Stimulated activated CD4-positive, alpha-beta T cell treated with anti-CD3 and anti-CD28 coated beads, Interleukin-12 subunit alpha, Interleukin-12 subunit beta, amount 100 ng/mL, for 48 hours (primary cell): Measurements from ENCODE around the gene SCAI.
"Not testable (repeated sequence)": the region's sequence is repeated elsewhere in the genome, so short reads cannot be mapped to it uniquely, and the experiment has no call there.

Source experiments
- DNase-seq, 3 donors: peaks; one replicate each; pipeline ENCODE4 v3.0.0-alpha.2; 2020; ENCODE audit warnings: low read depth in 2 of 3, low spot score in 1 of 3

The SCAI gene

GRCh38 chr9:125106285-125106893 lies 36.9 kb downstream of the SCAI start:
- no peak for DNase-seq

GRCh38 chr9:125103770-125104460 lies 39.4 kb downstream of the SCAI start:
- no peak for DNase-seq

- DNase-seq: no peak
These were observed 40.3 kb downstream of the SCAI start for GRCh38 chr9:125103021-125103420.

- no peak for DNase-seq
These were observed 42.5 kb downstream of the SCAI start for GRCh38 chr9:125100822-125101221.

- no peak for DNase-seq
These were observed 43.5 kb downstream of the SCAI start for GRCh38 chr9:125099816-125100215.

- DNase-seq: no peak
These were observed 47.4 kb downstream of the SCAI start for GRCh38 chr9:125095821-125096443.

- no peak for DNase-seq
These were observed 52.2 kb downstream of the SCAI start for GRCh38 chr9:125091121-125091520.

GRCh38 chr9:125089331-125089730 lies 54.0 kb downstream of the SCAI start:
- DNase-seq: no peak

GRCh38 chr9:125088752-125089151 lies 54.6 kb downstream of the SCAI start:
- DNase-seq: no peak

GRCh38 chr9:125085703-125086477 lies 57.4 kb downstream of the SCAI start:
- no peak for DNase-seq

- not testable (repeated sequence) for DNase-seq
These were observed 61.1 kb downstream of the SCAI start for GRCh38 chr9:125082197-125082596.

- DNase-seq: not testable (repeated sequence)
These were observed 62.5 kb downstream of the SCAI start for GRCh38 chr9:125080797-125081196.

GRCh38 chr9:125079931-125080330 lies 63.4 kb downstream of the SCAI start:
- no peak for DNase-seq

GRCh38 chr9:125075997-125076396 lies 67.3 kb downstream of the SCAI start:
- DNase-seq: no peak

GRCh38 chr9:125074976-125075375 lies 68.4 kb downstream of the SCAI start:
- DNase-seq: no peak

GRCh38 chr9:125066839-125067619 lies 76.3 kb downstream of the SCAI start:
- DNase-seq: no peak

- no peak for DNase-seq
These were observed 81.9 kb downstream of the SCAI start for GRCh38 chr9:125061391-125061790.

GRCh38 chr9:125049212-125050049 lies 93.9 kb downstream of the SCAI start:
- DNase-seq: no peak

- no peak for DNase-seq
These were observed 99.7 kb downstream of the SCAI start for GRCh38 chr9:125043631-125044030.

GRCh38 chr9:125043148-125043547 lies 100.2 kb downstream of the SCAI start:
- DNase-seq: no peak
